ENCODE results near the gene KIF1C. TPM values are rescaled to one million over a fixed set of nuclear protein-coding genes. Genes with fewer than 3 reads are reported as not detected.

KIF1C gene
- total RNA-seq, 2 donors from 2014 or later = 108 to 133 TPM

GRCh38 chr17:5034063-5034462 lies 36.3 kb downstream of the KIF1C start:
- H3K9me3 ChIP-seq (ENCODE audit: control insufficient read depth, low read length) = no peaks in the 10 kb centered on the region
- no peak overlapping the region for H3K27ac Mint-ChIP-seq
- H3K27me3 Mint-ChIP-seq (ENCODE audit: insufficient read depth) = peaks cover 60% of the 10 kb centered on the region
- H3K4me3 Mint-ChIP-seq = no peak overlapping the region
- 89 to 100% methylated on average over 2 to 5 of the region's 5 CpGs for WGBS, 2 experiments (ENCODE audit: insufficient coverage in 1 of 2, insufficient read length in 1 of 2)
- no peak overlapping the region for H3K9ac ChIP-seq (ENCODE audit: extremely low read depth, low read length, poor library complexity, severe bottlenecking)
- no peaks in the 10 kb centered on the region for H3K36me3 Mint-ChIP-seq (ENCODE audit: low read depth)
- H3K4me3 ChIP-seq (ENCODE audit: low read length) = no peak overlapping the region
- no peaks in the 10 kb centered on the region for H3K36me3 ChIP-seq (ENCODE audit: control insufficient read depth, insufficient read depth, low read length)
- DNase-seq = no peak
- no peaks in the 10 kb centered on the region for H3K4me1 Mint-ChIP-seq
- no peaks in the 10 kb centered on the region for H3K27me3 ChIP-seq (ENCODE audit: control insufficient read depth, insufficient read depth, low read length, poor library complexity, severe bottlenecking)
- H3K4me1 ChIP-seq (ENCODE audit: control insufficient read depth, insufficient read depth, low read length) = no peaks in the 10 kb centered on the region
- no peak overlapping the region for H3K27ac ChIP-seq (ENCODE audit: low read depth, low read length)
- TF ChIP-seq, protein P1, sequence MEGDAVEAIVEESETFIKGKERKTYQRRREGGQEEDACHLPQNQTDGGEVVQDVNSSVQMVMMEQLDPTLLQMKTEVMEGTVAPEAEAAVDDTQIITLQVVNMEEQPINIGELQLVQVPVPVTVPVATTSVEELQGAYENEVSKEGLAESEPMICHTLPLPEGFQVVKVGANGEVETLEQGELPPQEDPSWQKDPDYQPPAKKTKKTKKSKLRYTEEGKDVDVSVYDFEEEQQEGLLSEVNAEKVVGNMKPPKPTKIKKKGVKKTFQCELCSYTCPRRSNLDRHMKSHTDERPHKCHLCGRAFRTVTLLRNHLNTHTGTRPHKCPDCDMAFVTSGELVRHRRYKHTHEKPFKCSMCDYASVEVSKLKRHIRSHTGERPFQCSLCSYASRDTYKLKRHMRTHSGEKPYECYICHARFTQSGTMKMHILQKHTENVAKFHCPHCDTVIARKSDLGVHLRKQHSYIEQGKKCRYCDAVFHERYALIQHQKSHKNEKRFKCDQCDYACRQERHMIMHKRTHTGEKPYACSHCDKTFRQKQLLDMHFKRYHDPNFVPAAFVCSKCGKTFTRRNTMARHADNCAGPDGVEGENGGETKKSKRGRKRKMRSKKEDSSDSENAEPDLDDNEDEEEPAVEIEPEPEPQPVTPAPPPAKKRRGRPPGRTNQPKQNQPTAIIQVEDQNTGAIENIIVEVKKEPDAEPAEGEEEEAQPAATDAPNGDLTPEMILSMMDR (conservative IDR thresholded peaks at IDR 0.05) = no peak
- H3K9me3 Mint-ChIP-seq = no peaks in the 10 kb centered on the region

DNA sequence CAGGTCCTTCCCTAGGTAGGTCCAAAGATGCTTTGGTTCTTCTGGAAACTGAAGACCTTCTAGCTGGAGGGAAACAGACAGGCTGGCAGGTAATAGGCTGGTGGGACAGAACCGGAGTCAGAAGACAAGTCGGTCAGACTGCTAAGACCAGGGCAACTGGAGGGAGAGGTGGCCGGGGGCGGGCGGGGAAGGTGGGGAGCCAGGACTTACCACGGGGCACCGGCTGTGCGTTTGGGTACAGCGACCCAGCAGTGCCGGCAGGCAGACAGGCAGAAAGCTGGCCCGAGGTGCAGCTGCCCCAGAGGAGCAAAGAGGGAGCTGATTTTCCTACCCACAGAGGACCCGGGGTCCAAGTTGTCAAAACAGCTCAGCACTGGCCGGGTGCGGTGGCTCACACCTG lies 36.9 kb downstream of the KIF1C start:
- DNase-seq = no peak
- H3K36me3 Mint-ChIP-seq (ENCODE audit: low read depth) = no peaks in the 10 kb centered on the region
- no peak overlapping the region for H3K27ac Mint-ChIP-seq
- Histone ChIP-seq H3K27me3 (ENCODE audit: control insufficient read depth, insufficient read depth, low read length, poor library complexity, severe bottlenecking) (no peaks in the 10 kb centered on the region), H3K36me3 (ENCODE audit: control insufficient read depth, insufficient read depth, low read length) (no peaks in the 10 kb centered on the region), H3K4me1 (ENCODE audit: control insufficient read depth, insufficient read depth, low read length) (no peaks in the 10 kb centered on the region), H3K27ac (ENCODE audit: low read depth, low read length) (no peak overlapping the region), H3K9me3 (ENCODE audit: control insufficient read depth, low read length) (no peaks in the 10 kb centered on the region), H3K4me3 (ENCODE audit: low read length) (no peak overlapping the region), H3K9ac (ENCODE audit: extremely low read depth, low read length, poor library complexity, severe bottlenecking) (no peak overlapping the region)
- H3K4me1 Mint-ChIP-seq = no peaks in the 10 kb centered on the region
- H3K27me3 Mint-ChIP-seq (ENCODE audit: insufficient read depth) = peaks cover 56% of the 10 kb centered on the region
- no peaks in the 10 kb centered on the region for H3K9me3 Mint-ChIP-seq
- TF ChIP-seq, protein P1 (conservative IDR thresholded peaks at IDR 0.05) = no peak
- H3K4me3 Mint-ChIP-seq = peak overlapping the region; percentile 5
- WGBS, 2 experiments (ENCODE audit: insufficient coverage in 1 of 2, insufficient read length in 1 of 2) = 91 to 93% methylated on average over 12 to 14 of the region's 14 CpGs

DNA sequence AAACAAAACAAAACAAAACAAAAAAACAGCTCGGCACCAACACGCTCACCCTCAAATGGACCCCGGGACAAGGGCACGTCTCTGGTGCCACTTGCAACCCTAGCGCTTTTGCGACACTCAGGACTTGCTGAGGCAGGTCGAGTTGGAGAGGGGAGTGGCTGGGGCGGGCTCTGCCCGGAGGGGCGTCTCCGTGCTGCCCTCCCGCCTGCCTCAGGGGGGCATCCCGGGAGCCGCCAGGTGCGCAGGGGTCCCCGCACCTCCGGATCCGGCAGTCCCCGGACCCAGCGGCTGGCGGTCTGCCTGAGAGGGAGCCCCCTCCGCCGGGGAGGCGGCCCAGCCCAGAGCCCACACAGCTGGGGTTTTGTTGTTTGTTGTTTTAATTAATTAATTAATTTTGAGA lies 37.6 kb downstream of the KIF1C start, which contains the start of gene SLC52A1:
SLC52A1 (minus strand) TSS at position 112 of the 400 bp plus-strand sequence. CDS start 820 bp downstream, outside the sequence.
- peak within 1 kb of the TSS; percentile 5 for H3K4me3 Mint-ChIP-seq
- H3K36me3 Mint-ChIP-seq (ENCODE audit: low read depth) = no peaks in the 10 kb centered on the region
- no peaks in the 10 kb centered on the region for H3K9me3 ChIP-seq (ENCODE audit: control insufficient read depth, low read length)
- H3K27me3 Mint-ChIP-seq (ENCODE audit: insufficient read depth) = peaks cover 54% of the 10 kb centered on the region
- no peak within 1 kb of the TSS for H3K27ac Mint-ChIP-seq
- H3K4me1 Mint-ChIP-seq = no peaks in the 10 kb centered on the region
- no peak within 1 kb of the TSS for H3K27ac ChIP-seq (ENCODE audit: low read depth, low read length)
- TF ChIP-seq, protein P1 (conservative IDR thresholded peaks at IDR 0.05) = peak; percentile 12
- DNase-seq = peak; percentile 81
- WGBS, 2 experiments (ENCODE audit: insufficient coverage in 1 of 2, insufficient read length in 1 of 2) = 33 to 42% methylated on average over 15 to 24 of the region's 24 CpGs
- H3K27me3 ChIP-seq (ENCODE audit: control insufficient read depth, insufficient read depth, low read length, poor library complexity, severe bottlenecking) = no peaks in the 10 kb centered on the region
- no peaks in the 10 kb centered on the region for H3K36me3 ChIP-seq (ENCODE audit: control insufficient read depth, insufficient read depth, low read length)
- H3K9ac ChIP-seq (ENCODE audit: extremely low read depth, low read length, poor library complexity, severe bottlenecking) = no peak within 1 kb of the TSS
- no peak within 1 kb of the TSS for H3K4me3 ChIP-seq (ENCODE audit: low read length)
- H3K4me1 ChIP-seq (ENCODE audit: control insufficient read depth, insufficient read depth, low read length) = no peaks in the 10 kb centered on the region
- H3K9me3 Mint-ChIP-seq = no peaks in the 10 kb centered on the region

All from endodermal cell (in vitro differentiated cells).